HG02759 (cell line): ENCODE results near the gene SORL1.
"Not testable (repeated sequence)": the region's sequence is repeated elsewhere in the genome, so short reads cannot be mapped to it uniquely, and the experiment has no call there.

Experiments used
- ATAC-seq: cut with Tn5 transposase; IDR thresholded peaks from one replicate; pipeline ENCODE4 v1.9.1; 2021; ENCODE audit warnings: mild to moderate bottlenecking, moderate library complexity; ENCODE audit not compliant: unreplicated experiment

Gene SORL1

GRCh38 chr11:121451986-121452608 is at the start of gene SORL1:
Gene SORL1, plus strand, starts transcription at chr11:121452314. Its CDS starts 18 bp downstream, at chr11:121452332.
- ATAC-seq = peak; percentile 62

GRCh38 chr11:121405646-121406045 is 46.5 kb upstream of the SORL1 start:
- ATAC-seq = no peak

- no peak for ATAC-seq
Measured at GRCh38 chr11:121406291-121406690, 45.8 kb upstream of the SORL1 start.

DNA sequence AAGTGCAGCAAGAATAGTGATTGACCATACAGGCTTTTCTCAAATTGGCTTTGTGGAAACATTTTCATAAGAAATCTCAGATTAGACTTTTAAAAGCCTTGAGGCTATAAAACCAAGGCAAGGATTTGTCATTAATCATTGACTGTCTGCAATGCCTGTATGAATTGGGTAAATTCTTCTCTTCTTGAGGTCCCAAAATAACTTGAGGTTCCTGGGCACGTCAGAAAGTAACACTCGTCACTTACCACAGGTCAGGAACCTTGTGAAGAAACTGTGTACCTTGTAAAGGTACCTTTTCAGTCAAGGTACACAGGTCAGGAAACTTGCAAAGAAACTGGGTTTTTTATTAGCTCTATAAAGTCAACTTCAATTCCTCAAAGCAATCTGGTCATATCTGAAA is 43.3 kb upstream of the SORL1 start:
- ATAC-seq = no peak

GRCh38 chr11:121410041-121410440 is 42.1 kb upstream of the SORL1 start:
- not testable (repeated sequence) for ATAC-seq

GRCh38 chr11:121411330-121411729 is 40.8 kb upstream of the SORL1 start:
- ATAC-seq = not testable (repeated sequence)

DNA sequence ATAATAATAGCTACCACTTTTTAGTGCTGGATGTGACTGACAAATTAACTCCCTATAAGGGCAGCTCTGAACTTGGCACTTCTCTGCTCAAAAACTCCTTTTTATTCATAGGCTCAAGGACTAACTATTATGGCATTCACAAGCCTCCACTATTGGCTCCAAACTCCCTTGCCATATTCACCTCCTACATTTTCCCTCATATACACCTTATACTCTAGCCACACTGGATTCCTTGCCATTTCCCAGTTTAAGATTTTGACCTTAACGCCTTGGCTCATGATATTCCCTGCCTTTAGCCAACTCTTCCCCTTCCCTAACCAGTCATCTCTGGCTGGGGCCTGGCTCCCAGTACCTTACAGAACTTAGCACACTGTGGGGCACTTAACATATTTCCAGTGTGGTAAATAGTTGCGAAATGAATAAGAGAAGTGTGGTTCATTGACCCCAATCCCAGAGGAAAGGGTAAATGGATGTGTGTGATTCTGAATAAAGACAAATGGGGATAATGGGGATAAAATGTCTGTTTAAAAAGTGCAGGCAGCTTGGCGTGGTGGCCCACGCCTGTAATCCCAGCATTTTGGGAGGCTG is 40.0 kb upstream of the SORL1 start:
- no peak for ATAC-seq

- ATAC-seq = no peak
Measured at GRCh38 chr11:121412711-121413415, 39.3 kb upstream of the SORL1 start.

GRCh38 chr11:121414141-121414913 is 37.8 kb upstream of the SORL1 start:
- ATAC-seq = no peak

GRCh38 chr11:121415856-121416255 is 36.3 kb upstream of the SORL1 start:
- no peak for ATAC-seq

DNA sequence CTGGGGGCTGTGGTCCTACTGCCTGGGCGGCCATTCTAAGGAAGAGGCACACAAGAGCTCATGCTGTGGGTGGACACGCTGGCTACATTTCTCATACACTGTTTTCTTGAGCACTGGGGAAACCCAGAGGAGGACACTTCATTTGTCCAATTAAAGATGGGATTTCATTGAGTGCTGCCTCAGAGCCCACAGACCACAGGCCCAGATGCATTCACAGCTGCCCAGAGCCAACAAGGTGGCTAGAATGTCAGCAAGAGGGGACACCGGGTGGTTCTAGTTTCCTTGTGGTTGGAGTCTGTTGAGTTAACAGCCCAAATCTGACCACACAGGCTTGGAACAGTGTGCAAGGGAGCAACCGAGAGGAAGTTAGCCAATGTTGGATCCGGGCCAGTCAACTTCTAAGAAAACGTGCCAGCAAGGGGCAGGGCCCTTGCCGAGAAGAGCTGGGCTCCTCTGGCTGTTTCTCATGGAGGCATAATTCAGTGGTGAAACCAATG is 35.0 kb upstream of the SORL1 start:
- peak; percentile 67 for ATAC-seq

GRCh38 chr11:121417607-121418006 is 34.5 kb upstream of the SORL1 start:
- no peak for ATAC-seq

- ATAC-seq = peak; percentile 35
Measured at GRCh38 chr11:121418625-121419114, 33.4 kb upstream of the SORL1 start.

GRCh38 chr11:121419836-121420235 is 32.3 kb upstream of the SORL1 start:
- no peak for ATAC-seq

DNA sequence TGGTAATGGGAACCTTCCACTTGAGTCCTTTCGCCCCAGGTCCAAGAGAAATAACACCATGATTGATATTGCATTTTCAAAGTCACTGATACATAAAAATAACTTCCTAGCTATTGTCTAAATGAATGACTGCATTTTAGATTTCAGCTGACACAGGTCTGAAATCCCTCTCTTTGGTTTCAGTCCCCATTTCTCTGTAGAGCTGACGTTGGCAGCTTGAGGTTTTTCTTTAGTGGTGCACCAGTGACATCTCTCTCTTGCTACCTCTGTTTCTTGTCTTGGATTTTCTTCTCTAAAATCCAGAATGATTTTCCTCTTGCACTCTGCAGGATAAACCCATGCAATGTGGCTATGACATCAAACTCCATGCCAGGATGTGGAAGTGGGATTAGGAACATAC is 31.7 kb upstream of the SORL1 start:
- no peak for ATAC-seq

DNA sequence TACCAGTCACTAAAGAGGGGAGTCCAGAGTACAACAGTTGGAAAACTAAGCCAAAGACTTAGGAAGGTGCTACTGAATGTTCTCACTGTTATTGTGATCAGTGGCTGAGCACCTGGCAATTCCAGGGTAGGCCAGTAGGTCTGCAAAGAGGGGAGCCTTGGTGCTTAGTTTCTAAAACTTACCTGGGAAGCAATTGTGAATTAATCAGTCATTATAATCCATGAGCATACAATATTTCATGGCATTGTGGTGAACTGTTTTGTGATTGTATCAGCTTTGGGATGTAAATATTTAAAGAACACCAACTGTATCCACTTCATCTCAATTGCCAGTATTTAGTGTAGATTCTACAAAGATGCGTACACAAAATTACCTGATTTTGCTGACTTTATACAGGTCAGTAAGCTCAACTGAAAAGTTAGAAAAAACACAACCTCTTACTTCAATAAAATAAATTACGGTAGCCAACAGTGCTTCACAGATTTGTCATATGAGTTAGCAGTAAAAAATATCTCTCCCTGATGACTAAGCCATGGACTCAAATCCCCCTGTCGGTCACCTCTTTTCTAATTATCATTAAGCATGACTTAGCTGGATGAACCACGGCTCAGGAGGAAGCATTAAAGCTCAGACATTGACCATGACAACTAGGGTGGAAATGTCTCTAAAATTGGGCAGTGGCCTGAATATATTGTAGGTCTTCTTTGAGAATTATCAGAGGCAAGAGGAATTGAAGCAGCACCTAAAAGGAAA is 30.8 kb upstream of the SORL1 start:
- no peak for ATAC-seq

- ATAC-seq = no peak
Measured at GRCh38 chr11:121422675-121423074, 29.4 kb upstream of the SORL1 start.

DNA sequence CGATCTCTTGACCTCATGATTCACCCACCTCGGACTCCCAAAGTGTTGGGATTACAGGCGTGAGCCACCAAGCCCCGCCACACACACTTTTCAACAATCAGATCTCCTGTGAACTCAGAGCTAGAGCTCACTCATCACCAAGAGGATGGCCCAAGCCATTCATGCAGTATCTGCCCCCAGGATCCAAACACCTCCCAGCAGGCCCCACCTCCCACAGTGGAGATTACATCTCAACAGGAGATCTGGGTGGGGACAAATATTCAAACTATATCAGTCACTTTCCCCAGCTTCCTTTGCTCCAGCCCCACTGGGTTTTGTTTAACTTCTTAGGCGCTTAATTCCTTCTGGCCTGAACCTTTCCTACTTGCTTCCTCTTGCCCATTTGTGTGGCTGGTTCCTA is 26.3 kb upstream of the SORL1 start:
- ATAC-seq = no peak

GRCh38 chr11:121426476-121427399 is 25.4 kb upstream of the SORL1 start:
- peak; percentile 50 for ATAC-seq
